ENCODE data around the gene GABRB1.

The GABRB1 gene

DNA sequence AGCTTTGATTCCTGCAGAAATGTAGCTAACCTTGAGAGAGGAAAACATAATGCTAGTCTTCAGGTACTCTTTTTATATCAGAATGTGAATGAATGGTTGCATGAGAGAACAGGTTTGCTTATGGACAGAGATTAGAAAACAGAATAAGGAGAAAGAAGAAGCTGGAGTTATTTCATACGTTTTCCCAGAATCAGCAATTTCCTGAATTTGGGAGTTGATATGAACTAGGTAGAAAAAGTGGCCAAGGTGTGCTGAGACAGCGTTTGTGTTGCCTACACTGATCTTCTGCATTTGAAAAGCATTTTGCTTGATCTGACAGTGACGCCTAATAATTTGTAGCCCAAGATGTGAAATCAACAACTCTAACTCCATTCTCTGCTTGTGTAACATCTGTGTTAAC is 12.5 kb downstream of the GABRB1 start:
- no peak for DNase-seq (ENCODE audit: low read depth in 2 of 2)
- TF ChIP-seq, protein P1, sequence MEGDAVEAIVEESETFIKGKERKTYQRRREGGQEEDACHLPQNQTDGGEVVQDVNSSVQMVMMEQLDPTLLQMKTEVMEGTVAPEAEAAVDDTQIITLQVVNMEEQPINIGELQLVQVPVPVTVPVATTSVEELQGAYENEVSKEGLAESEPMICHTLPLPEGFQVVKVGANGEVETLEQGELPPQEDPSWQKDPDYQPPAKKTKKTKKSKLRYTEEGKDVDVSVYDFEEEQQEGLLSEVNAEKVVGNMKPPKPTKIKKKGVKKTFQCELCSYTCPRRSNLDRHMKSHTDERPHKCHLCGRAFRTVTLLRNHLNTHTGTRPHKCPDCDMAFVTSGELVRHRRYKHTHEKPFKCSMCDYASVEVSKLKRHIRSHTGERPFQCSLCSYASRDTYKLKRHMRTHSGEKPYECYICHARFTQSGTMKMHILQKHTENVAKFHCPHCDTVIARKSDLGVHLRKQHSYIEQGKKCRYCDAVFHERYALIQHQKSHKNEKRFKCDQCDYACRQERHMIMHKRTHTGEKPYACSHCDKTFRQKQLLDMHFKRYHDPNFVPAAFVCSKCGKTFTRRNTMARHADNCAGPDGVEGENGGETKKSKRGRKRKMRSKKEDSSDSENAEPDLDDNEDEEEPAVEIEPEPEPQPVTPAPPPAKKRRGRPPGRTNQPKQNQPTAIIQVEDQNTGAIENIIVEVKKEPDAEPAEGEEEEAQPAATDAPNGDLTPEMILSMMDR (IDR thresholded peaks at IDR 0.05; ENCODE audit: low read depth, low read length): no peak

DNA sequence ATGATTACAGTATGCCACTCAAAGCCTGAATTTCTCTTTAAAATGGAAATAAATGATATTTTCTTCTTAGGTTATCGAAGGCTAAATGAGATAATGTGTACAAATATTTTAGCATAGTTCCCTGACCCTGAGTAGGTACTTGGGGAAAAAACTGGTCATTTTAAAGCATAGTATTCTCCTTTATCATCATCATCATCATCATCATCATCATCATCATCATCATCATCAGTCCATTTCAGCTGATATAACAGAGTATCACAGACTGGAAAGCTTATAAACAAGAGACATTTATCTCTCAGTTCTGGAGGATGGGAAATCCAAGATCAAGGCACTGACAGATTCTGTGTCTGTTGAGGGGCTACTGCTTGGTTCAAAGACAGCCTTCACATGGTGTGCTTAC is 13.9 kb downstream of the GABRB1 start:
- TF ChIP-seq, protein P1 (IDR thresholded peaks at IDR 0.05; ENCODE audit: low read depth, low read length): no peak
- H3K4me3 ChIP-seq (replicated peaks in 1 of 2; ENCODE audit: low read depth in 2 of 2, low read length in 2 of 2): no peak overlapping the region
- DNase-seq (ENCODE audit: low read depth in 2 of 2): no peak

More for the DNA sequence above, 12.5 kb downstream of the GABRB1 start:
- H3K4me3 ChIP-seq (replicated peaks in 1 of 2; ENCODE audit: low read depth in 2 of 2, low read length in 2 of 2): no peak overlapping the region

GRCh38 chr4:47049347-47049746 is 18.0 kb downstream of the GABRB1 start:
- H3K4me3 ChIP-seq (replicated peaks in 1 of 2; ENCODE audit: low read depth in 2 of 2, low read length in 2 of 2): no peak overlapping the region
- DNase-seq (ENCODE audit: low read depth in 2 of 2): no peak
- TF ChIP-seq, protein P1 (IDR thresholded peaks at IDR 0.05; ENCODE audit: low read depth, low read length): no peak

DNA sequence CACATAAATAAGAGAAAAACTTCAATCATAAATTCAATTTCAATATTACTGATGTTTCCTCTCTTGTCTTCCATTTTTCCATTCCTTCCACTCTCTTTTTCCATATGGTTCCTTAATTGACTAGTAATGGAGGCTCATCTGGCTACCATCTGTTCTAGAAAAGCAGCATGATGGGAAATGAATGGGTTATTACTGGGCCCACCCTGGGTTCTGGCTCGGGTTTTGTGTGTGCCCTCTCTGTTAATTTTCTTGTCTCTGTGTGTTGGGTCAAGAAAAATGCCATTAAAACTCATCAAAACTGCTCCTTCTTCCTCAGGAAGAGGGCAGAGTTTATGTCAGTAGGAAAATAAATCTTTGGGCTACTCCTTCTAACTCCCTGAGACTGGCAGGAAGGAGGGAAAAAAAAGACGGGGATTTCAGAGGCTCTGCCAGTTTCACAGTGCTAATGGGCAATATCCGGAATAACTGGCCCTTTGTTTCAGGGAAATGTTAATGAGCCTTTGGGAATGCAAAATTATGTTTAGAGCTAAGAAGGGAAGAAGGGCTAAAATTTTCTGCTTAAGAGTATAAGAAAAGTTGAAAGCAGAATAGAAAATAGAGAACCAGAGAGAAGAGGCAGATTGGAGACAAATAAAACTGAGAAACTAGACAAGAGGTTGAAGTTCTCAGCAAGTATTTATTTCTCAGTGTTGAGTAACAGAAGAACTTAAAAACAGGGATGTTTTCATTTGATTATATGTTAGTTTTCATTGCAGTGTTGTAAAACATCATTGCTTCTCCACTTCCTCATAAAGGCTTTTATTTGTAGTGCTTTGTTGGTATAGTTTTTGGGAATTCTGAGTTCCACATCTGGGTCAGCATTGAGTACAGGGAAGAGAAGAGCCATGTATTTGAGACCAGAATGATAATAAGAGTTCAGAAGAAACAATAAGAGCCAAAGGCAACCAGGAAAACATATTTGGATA is 19.7 kb downstream of the GABRB1 start:
- H3K4me3 ChIP-seq (replicated peaks in 1 of 2; ENCODE audit: low read depth in 2 of 2, low read length in 2 of 2): no peak overlapping the region
- TF ChIP-seq, protein P1 (IDR thresholded peaks at IDR 0.05; ENCODE audit: low read depth, low read length): no peak
- no peak for DNase-seq (ENCODE audit: low read depth in 2 of 2)

GRCh38 chr4:47053485-47053884 is 22.1 kb downstream of the GABRB1 start:
- H3K4me3 ChIP-seq (replicated peaks in 1 of 2; ENCODE audit: low read depth in 2 of 2, low read length in 2 of 2): no peak overlapping the region
- TF ChIP-seq, protein P1 (IDR thresholded peaks at IDR 0.05; ENCODE audit: low read depth, low read length): no peak

DNA sequence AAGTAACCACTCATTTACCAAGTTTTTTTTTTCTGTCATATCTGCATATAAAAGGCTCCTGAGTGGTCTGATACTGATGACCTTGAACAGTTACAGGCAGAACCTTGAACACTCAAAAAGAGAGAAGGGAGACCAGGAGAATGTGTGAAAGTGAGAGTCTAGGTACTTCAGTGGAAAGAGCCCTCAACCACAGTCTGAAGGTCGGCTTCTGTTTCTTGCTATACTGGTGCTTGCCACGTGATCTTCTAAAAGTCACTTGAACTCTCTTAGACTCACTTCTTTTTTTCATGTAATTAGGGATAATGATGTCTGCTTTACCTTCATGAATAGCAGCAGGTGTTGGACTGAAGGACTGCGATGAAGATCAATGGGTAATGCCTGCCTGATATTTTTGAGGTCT is 22.8 kb downstream of the GABRB1 start:
- TF ChIP-seq, protein P1 (IDR thresholded peaks at IDR 0.05; ENCODE audit: low read depth, low read length): no peak
- no peak overlapping the region for H3K4me3 ChIP-seq (replicated peaks in 1 of 2; ENCODE audit: low read depth in 2 of 2, low read length in 2 of 2)
- DNase-seq (ENCODE audit: low read depth in 2 of 2): no peak

More at GRCh38 chr4:47053485-47053884, 22.1 kb downstream of the GABRB1 start:
- DNase-seq (ENCODE audit: low read depth in 2 of 2): no peak
